GM23248 (cell line): ENCODE data around the gene FAM83F.

Experiments
- EZH2 ChIP-seq: fragments of 200-600 bp; sonication (generic); IDR thresholded peaks from 2 replicates; pipeline ENCODE4 v1.6.1; 2018; ENCODE audit warnings: antibody characterized with exemption, mild to moderate bottlenecking; ENCODE audit not compliant: insufficient read depth, poor library complexity, severe bottlenecking
- EZH2phosphoT487 ChIP-seq: fragments of 200-600 bp; sonication (generic); IDR thresholded peaks from 2 replicates; pipeline ENCODE4 v1.6.1; 2018; ENCODE audit warnings: antibody characterized with exemption, moderate library complexity, mild to moderate bottlenecking, low read depth; ENCODE audit not compliant: insufficient read depth

GRCh38 chr22:40042312-40042711 is 47.6 kb downstream of the FAM83F start:
- TF ChIP-seq EZH2phosphoT487 (no peak), EZH2 (no peak)
